Endometrial microvascular endothelial cells (primary cell): ENCODE data around the gene STUB1. TPM values are rescaled to one million over a fixed set of nuclear protein-coding genes. Genes with fewer than 3 reads are reported as not detected.

Source experiments
- in situ Hi-C: cut with HindIII; loops from 2 replicates; pipeline ENCODE4 v1.10.0; 2017; ENCODE audit warnings: low sequenced_read_pairs, low pct_unique_long_range_greater_than_20kb; ENCODE audit errors: inconsistent ontology term
- total RNA-seq: library from RNA; depleted of rRNA; stranded (reverse); fragments of >200 nt; gene quantifications from one replicate; pipeline ENCODE4 v1.2.3, GENCODE V29; 2015; ENCODE audit errors: inconsistent ontology term

STUB1 gene
- total RNA-seq, 1 donor from 2014 or later = 229 TPM

GRCh38 chr16:716768-717325, 36.6 kb downstream of the STUB1 start:
- in situ Hi-C loops = no loop called here

- in situ Hi-C loops = no loop called here
These were observed 37.4 kb downstream of the STUB1 start for GRCh38 chr16:717450-718245.

GRCh38 chr16:718389-718788, 38.2 kb downstream of the STUB1 start:
- in situ Hi-C loops = no loop called here

GRCh38 chr16:718922-719321, 38.7 kb downstream of the STUB1 start:
- in situ Hi-C loops = no loop called here

GRCh38 chr16:719815-720446, 39.7 kb downstream of the STUB1 start:
- in situ Hi-C loops = no loop called here

- in situ Hi-C loops = no loop called here
These were observed 40.3 kb downstream of the STUB1 start for GRCh38 chr16:720447-720989.

GRCh38 chr16:720990-721764, 41.0 kb downstream of the STUB1 start, which contains the start of gene ANTKMT:
Gene ANTKMT, plus strand, starts transcription at chr16:721146. Its CDS starts 129 bp downstream, at chr16:721275.
- in situ Hi-C loops = no loop called here

- in situ Hi-C loops = no loop called here
These were observed 41.7 kb downstream of the STUB1 start for GRCh38 chr16:721765-722540.

GRCh38 chr16:722835-723633, 42.8 kb downstream of the STUB1 start:
- in situ Hi-C loops = no loop called here

- in situ Hi-C loops = no loop called here
These were observed 43.5 kb downstream of the STUB1 start for GRCh38 chr16:723695-724094.

- in situ Hi-C loops = no loop called here
These were observed 44.2 kb downstream of the STUB1 start for GRCh38 chr16:724188-725040.

- in situ Hi-C loops = no loop called here
These were observed 44.8 kb downstream of the STUB1 start for GRCh38 chr16:725041-725376.

- in situ Hi-C loops = no loop called here
These were observed 45.4 kb downstream of the STUB1 start for GRCh38 chr16:725463-726187.

- in situ Hi-C loops = no loop called here
These were observed 45.9 kb downstream of the STUB1 start for GRCh38 chr16:726188-726437.

- in situ Hi-C loops = no loop called here
These were observed 46.5 kb downstream of the STUB1 start, which contains the start of the genes CCDC78 and HAGHL for GRCh38 chr16:726438-727290. Gene CCDC78, minus strand, starts transcription at chr16:726443. Its CDS starts 76 bp downstream, at chr16:726367. Gene HAGHL, plus strand, starts transcription at chr16:727106. Its CDS starts 404 bp downstream, at chr16:727510.
